ENCODE results near the gene PARVA.

GRCh38 chr11:12483604-12484003 lies 106.2 kb downstream of the PARVA start:
- TF ChIP-seq, protein P1, sequence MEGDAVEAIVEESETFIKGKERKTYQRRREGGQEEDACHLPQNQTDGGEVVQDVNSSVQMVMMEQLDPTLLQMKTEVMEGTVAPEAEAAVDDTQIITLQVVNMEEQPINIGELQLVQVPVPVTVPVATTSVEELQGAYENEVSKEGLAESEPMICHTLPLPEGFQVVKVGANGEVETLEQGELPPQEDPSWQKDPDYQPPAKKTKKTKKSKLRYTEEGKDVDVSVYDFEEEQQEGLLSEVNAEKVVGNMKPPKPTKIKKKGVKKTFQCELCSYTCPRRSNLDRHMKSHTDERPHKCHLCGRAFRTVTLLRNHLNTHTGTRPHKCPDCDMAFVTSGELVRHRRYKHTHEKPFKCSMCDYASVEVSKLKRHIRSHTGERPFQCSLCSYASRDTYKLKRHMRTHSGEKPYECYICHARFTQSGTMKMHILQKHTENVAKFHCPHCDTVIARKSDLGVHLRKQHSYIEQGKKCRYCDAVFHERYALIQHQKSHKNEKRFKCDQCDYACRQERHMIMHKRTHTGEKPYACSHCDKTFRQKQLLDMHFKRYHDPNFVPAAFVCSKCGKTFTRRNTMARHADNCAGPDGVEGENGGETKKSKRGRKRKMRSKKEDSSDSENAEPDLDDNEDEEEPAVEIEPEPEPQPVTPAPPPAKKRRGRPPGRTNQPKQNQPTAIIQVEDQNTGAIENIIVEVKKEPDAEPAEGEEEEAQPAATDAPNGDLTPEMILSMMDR (IDR thresholded peaks at IDR 0.05) = no peak
- TF ChIP-seq POLR2AphosphoS5 (IDR thresholded peaks at IDR 0.05; ENCODE audit: low read depth, low read length) (no peak), TCF7L2 (IDR thresholded peaks at IDR 0.05; ENCODE audit: low read depth, low read length) (no peak)

Measured in Panc1 (cell line).